Measurements from ENCODE around the gene ADIPOR2. TPM values are rescaled to one million over a fixed set of nuclear protein-coding genes. Genes with fewer than 3 reads are reported as not detected.

ADIPOR2 gene
- total RNA-seq, 1 experiment from 2014 or later = 84.0 TPM

- CTCF ChIA-PET = no interaction called here
- no peaks in the 10 kb centered on the region for H3K4me1 ChIP-seq (ENCODE audit: insufficient read depth, low read length, poor library complexity, severe bottlenecking)
- no peaks in the 10 kb centered on the region for H3K27me3 ChIP-seq (replicated peaks; ENCODE audit: insufficient read depth, low read depth, low read length, poor library complexity)
- H3K9me3 ChIP-seq (ENCODE audit: low read depth, low read length, poor library complexity, severe bottlenecking) = no peaks in the 10 kb centered on the region
- BruUV-seq (replicated peaks) = no TSS peak
- H3K36me3 ChIP-seq (ENCODE audit: insufficient read depth, low read length, poor library complexity, severe bottlenecking) = no peaks in the 10 kb centered on the region
- intact Hi-C loops (cut with micrococcal nuclease; ENCODE audit: unreplicated experiment) = no loop called here
- no peak for TF ChIP-seq EZH2 (IDR thresholded peaks at IDR 0.05; ENCODE audit: borderline replicate concordance, low read depth, low read length, poor library complexity, severe bottlenecking)
- no peak for TF ChIP-seq CTCF (conservative IDR thresholded peaks at IDR 0.05; ENCODE audit: low read depth, low read length)
- DNase-seq (ENCODE audit: low spot score) = no peak
- POLR2A ChIA-PET (ENCODE audit: low non-redundant PET) = no interaction called here
- H3K4me3 ChIP-seq (ENCODE audit: low read depth, low read length, poor library complexity, severe bottlenecking) = no peak overlapping the region
- H3K27ac ChIP-seq (ENCODE audit: low read depth, low read length, poor library complexity, severe bottlenecking) = no peak overlapping the region
Observed at GRCh38 chr12:1665366-1665765, 25.5 kb upstream of the ADIPOR2 start.

DNA sequence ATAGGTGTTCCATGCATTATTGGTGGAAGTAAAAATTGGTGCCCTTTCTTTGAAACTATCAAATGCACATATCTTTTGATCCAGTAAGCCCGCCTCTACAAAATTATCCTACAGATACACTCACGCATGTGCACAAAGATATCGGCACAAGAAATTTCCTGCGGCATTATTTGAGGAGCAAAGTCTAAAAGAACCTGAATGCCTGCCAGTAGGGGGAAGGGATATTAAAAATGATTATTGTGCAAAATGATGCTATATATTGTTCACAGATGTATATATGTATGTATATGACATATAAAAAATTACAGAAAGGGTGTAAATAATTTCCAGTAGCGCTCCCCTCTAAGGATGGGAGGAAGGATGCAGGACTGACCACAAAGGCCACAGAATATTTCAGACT, 24.7 kb upstream of the ADIPOR2 start:
- DNase-seq (ENCODE audit: low spot score) = no peak
- intact Hi-C loops (cut with micrococcal nuclease; ENCODE audit: unreplicated experiment) = no loop called here
- Histone ChIP-seq H3K4me1 (ENCODE audit: insufficient read depth, low read length, poor library complexity, severe bottlenecking) (no peaks in the 10 kb centered on the region), H3K4me3 (ENCODE audit: low read depth, low read length, poor library complexity, severe bottlenecking) (no peak overlapping the region), H3K9me3 (ENCODE audit: low read depth, low read length, poor library complexity, severe bottlenecking) (no peaks in the 10 kb centered on the region), H3K27ac (ENCODE audit: low read depth, low read length, poor library complexity, severe bottlenecking) (no peak overlapping the region), H3K27me3 (replicated peaks; ENCODE audit: insufficient read depth, low read depth, low read length, poor library complexity) (no peaks in the 10 kb centered on the region), H3K36me3 (ENCODE audit: insufficient read depth, low read length, poor library complexity, severe bottlenecking) (no peaks in the 10 kb centered on the region)
- TF ChIP-seq EZH2 (IDR thresholded peaks at IDR 0.05; ENCODE audit: borderline replicate concordance, low read depth, low read length, poor library complexity, severe bottlenecking) (no peak), CTCF (conservative IDR thresholded peaks at IDR 0.05; ENCODE audit: low read depth, low read length) (no peak)
- no TSS peak for BruUV-seq (replicated peaks)
- ChIA-PET CTCF (no interaction called here), POLR2A (ENCODE audit: low non-redundant PET) (no interaction called here)

GRCh38 chr12:1666685-1667162, 24.1 kb upstream of the ADIPOR2 start:
- no peak overlapping the region for H3K4me3 ChIP-seq (ENCODE audit: low read depth, low read length, poor library complexity, severe bottlenecking)
- no peaks in the 10 kb centered on the region for H3K9me3 ChIP-seq (ENCODE audit: low read depth, low read length, poor library complexity, severe bottlenecking)
- TF ChIP-seq CTCF (conservative IDR thresholded peaks at IDR 0.05; ENCODE audit: low read depth, low read length) (no peak), EZH2 (IDR thresholded peaks at IDR 0.05; ENCODE audit: borderline replicate concordance, low read depth, low read length, poor library complexity, severe bottlenecking) (no peak)
- DNase-seq (ENCODE audit: low spot score) = no peak
- intact Hi-C loops (cut with micrococcal nuclease; ENCODE audit: unreplicated experiment) = no loop called here
- CTCF ChIA-PET = no interaction called here
- no peaks in the 10 kb centered on the region for H3K36me3 ChIP-seq (ENCODE audit: insufficient read depth, low read length, poor library complexity, severe bottlenecking)
- no peaks in the 10 kb centered on the region for H3K27me3 ChIP-seq (replicated peaks; ENCODE audit: insufficient read depth, low read depth, low read length, poor library complexity)
- H3K4me1 ChIP-seq (ENCODE audit: insufficient read depth, low read length, poor library complexity, severe bottlenecking) = no peaks in the 10 kb centered on the region
- no TSS peak for BruUV-seq (replicated peaks)
- POLR2A ChIA-PET (ENCODE audit: low non-redundant PET) = no interaction called here
- H3K27ac ChIP-seq (ENCODE audit: low read depth, low read length, poor library complexity, severe bottlenecking) = no peak overlapping the region

Measured in A673 (cell line).